SH-SY5Y (cell line): ENCODE data around the gene BCAN.

Experiments used
- GATA2 ChIP-seq: IDR thresholded peaks from 2 replicates; pipeline ENCODE4 v1.6.1; 2011; ENCODE audit warnings: mild to moderate bottlenecking, low read depth, low read length
- GATA3 ChIP-seq: IDR thresholded peaks from 2 replicates; pipeline ENCODE4 v1.6.1; 2011; ENCODE audit warnings: low read depth, mild to moderate bottlenecking, low read length, moderate library complexity

BCAN gene

DNA sequence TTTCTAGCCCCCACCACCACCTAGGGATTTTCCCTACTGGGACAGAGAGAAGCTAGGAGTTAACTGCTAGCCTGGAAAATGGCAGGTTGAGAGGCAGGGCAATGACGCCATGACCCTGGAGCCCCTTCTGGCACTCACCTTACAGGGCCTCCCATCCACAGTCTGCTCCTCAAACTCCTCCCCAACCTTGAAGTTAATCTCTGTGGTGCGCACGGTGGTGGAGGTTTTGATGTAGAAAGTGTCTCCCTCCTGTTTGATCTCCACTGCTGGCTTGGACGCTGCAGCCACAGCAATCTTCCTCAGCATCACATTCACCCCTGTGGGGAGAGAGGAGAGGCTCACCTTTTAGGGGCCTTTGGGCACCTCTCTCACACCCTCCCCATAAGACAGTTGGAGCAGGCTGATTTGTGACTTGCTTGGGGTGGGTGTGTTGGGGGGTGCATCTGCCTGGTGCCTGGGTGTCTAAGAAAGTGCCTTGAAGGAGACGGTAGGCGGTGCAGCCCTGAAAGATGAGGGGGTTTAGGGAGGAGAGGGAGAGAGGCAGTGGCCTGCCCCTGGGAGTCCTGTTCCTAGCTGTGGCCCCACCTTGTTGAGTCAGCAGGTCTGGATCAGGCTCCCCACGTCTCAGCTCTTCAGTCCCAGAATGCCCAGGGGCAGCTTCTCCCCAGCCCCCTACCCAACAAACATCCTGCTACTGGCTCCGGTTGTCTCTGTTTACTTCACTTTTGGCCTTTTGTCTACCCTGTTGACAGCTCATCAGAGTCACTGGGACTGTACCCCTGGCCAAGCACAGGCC, 59.0 kb downstream of the BCAN start:
- no peak for TF ChIP-seq GATA3
- no peak for TF ChIP-seq GATA2

GRCh38 chr1:156703336-156703735, 61.4 kb downstream of the BCAN start:
- TF ChIP-seq GATA2: no peak
- TF ChIP-seq GATA3: no peak

DNA sequence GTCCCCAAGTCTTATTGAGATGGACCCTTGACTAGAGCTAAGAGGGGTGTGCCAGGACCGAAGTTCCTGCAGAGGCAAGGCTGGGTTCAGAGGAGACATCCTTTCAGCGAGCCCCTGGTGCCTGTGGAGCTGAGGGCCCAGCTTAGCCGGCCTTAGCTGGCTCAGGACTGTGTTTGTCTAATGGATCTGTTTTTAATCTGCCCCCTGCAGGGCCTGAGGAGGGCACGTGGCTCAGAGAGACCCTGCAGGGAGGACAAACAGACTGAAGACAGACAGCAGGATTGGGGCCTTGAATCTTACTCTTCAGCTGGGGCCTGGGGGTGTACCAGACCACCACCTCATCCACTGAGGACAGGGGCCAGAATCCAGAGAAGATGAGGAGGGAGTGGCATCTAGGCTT, 61.8 kb downstream of the BCAN start:
- TF ChIP-seq GATA2 (no peak), GATA3 (no peak)

GRCh38 chr1:156704166-156704711, 62.3 kb downstream of the BCAN start:
- TF ChIP-seq GATA2 (peak; percentile 51), GATA3 (no peak)

GRCh38 chr1:156704930-156705320, 63.0 kb downstream of the BCAN start:
- no peak for TF ChIP-seq GATA2
- TF ChIP-seq GATA3: no peak

DNA sequence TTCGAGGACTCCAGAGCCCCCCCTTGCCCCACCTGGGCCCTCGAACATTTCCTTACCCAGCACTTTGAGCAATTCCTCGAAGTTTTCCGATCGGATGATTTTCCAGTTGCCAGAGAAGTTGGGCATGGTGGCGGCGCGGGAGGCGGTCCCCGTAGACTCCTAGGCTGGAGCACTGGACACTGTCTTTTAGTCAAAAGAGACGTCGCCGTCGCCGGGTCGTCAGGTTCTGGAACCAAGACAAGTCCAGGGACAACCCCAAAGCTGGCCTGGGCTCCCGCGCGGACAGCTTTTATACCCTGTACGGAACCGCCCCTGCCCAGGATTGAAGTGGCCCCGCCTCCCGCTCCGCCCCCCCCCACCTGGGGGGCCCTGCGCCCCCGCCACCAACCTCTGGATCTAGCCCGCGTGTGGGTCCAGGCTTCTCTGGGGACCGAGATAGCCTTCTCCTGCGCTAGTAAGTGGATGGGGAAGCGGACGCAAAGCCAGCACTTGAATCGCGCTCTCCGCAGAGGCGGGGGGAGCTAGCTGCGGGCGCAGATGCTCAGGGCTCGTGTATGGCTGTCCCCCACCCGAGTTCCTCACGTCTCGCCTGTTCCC, 63.5 kb downstream of the BCAN start, which contains the start of gene CRABP2:
TSS of gene CRABP2 (minus strand) at position 263 of the 597 bp plus-strand sequence. CDS start at position 126, 137 bp downstream.
- TF ChIP-seq GATA2: no peak
- no peak for TF ChIP-seq GATA3

- TF ChIP-seq GATA2 (no peak; the same call in 1 of the 2 replicates), GATA3 (no peak)
Observed at GRCh38 chr1:156705918-156706656, 64.2 kb downstream of the BCAN start.

DNA sequence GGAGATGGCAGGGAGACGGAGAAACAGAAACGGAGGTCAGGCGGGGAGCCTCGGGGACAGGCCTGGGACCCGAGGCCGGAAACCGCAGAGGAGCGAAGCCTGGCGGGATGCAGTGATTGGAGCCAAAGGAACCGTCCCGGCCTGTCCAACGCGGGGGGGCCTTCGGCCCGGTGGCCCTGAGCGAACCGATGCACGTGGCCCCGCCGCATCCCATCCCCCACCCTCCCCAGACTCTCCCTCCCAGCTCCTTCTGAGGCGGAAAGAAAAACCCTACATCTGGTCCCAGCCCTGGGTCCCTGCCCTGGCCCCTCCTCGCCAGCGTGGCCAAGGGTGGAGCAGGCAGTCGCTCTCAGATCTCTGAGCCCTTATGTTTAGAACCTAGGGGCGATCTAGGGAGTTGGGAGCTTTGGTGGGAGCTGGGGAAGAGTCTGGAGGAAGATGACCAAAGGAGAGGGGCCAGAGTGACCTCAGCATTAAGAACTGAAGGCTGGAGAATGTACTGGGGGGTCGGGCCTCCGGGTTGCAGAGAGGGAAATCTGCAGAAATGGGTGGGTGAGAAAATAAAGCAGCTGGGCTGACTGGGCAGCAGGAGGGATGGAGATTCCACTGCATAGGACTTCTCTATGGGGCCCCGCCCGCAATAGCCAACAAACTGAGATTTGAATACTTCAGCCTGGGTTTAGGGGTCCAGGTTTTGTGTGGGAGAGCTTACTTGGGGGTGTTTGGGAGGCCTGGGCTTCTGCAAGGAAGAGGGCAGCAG, 64.9 kb downstream of the BCAN start:
- TF ChIP-seq GATA3 (no peak), GATA2 (no peak)

DNA sequence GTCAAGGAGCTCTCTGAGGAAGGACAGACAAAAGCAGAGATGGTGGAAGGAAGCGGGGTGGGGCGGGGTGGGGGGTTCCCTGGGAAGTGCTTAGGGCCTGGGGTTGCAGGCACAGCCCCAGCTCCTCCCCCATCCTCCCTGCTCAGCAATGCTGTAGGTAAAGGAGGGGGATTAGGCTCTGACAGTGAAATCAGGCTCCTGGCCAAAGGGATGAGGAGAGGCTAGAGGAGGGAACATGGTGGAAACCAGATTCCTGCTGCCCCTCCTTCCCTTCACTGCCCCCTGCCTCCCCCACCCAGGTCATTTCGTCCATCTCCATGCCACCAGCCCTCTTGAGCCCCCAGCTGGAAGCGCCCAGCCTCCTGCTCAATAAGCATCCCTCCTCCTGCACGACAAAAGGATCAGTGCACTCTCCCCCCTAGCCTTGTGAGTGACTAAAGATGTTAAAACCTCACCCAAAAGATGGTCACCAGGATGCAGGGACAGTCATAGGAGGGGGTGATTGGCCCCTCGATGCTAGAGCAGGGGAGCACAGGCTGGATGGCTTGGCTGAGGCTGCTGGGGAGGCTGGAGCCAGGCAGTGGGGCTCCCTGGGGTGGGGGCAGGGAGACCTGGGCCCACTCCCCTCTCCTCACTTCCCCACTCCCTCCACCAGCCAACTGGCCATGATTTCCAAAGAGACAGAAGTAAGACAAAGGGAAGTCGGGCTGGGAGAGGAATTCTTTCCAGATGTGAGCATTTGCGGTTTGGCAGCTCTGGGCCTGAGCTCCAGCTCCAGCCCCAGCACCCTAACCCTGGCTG, 65.7 kb downstream of the BCAN start:
- no peak for TF ChIP-seq GATA2
- no peak for TF ChIP-seq GATA3

- TF ChIP-seq GATA3 (no peak), GATA2 (peak; percentile 65; the same call in 1 of the 2 replicates)
Observed at GRCh38 chr1:156708218-156708661, 66.3 kb downstream of the BCAN start.

DNA sequence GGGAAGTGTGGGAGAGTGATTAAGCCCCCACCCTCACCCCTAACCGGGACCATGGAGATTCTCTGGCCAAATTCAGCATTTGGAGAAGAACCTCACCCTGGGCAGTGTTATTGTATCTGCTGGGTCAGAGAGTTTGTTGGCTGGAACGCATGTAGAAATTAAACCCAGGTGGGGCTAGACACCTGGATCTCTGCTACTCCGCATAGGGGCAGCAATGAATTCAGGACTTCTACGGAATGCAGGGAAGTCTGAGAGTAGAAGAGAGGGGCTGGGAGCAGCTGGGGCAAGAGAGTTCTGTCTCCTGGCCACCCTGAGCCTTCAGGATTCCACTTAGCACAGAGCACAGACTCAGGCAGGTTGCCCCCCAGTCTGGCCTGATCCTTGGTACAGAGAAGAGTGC, 67.1 kb downstream of the BCAN start:
- TF ChIP-seq GATA3 (no peak), GATA2 (no peak)
